B cell (primary cell): ENCODE data around the gene RBP3. TPM values are rescaled to one million over a fixed set of nuclear protein-coding genes. Genes with fewer than 3 reads are reported as not detected.

Experiments
- ATAC-seq: fragments of 200-7000 bp; cut with Tn5 transposase; one replicate; pipeline ENCODE4 v1.10.0; 2021; ENCODE audit warnings: low read depth, mild to moderate bottlenecking, moderate number of reproducible peaks, moderate library complexity
- CTCF ChIA-PET: fragments of 350-600 bp; sonication (Branson Sonifier 250); formaldehyde crosslinking; loops from one replicate; lab custom pipeline; 2021; ENCODE audit warnings: antibody characterized with exemption, inconsistent platforms; lab: Charles Lee
- POLR2A ChIA-PET: fragments of 350-600 bp; sonication (Branson Sonifier 250); formaldehyde crosslinking; loops from one replicate; lab custom pipeline; 2021; ENCODE audit warnings: antibody characterized with exemption; lab: Charles Lee
- DNase-seq: peaks from one replicate; pipeline ENCODE4 v3.0.0; 2013
- H2AFZ ChIP-seq: 2 replicates; pipeline ENCODE4 v1.6.1; 2012; ENCODE audit warnings: mild to moderate bottlenecking, low read depth, low read length; ENCODE audit not compliant: insufficient read depth, poor library complexity, severe bottlenecking
- H3K27ac ChIP-seq, 2 donors: 1 replicate in 1 of 2; 2 replicates in 1 of 2; pipeline ENCODE4 v1.5.1; 2012 to 2013; ENCODE audit warnings: low read length in 2 of 2, mild to moderate bottlenecking in 2 of 2, moderate library complexity in 1 of 2
- H3K27me3 ChIP-seq, 4 experiments: fragments of 200-600 bp in 1 of 4; sonication (generic) in 1 of 4; replicated peaks in 1 of 4; 1 replicate in 2 of 4; 2 replicates in 2 of 4; pipeline versions ENCODE4 v1.6.1 to v1.7.0; 2013 to 2016; ENCODE audit warnings: low read length in 3 of 4, mild to moderate bottlenecking in 2 of 4, mixed read lengths in 1 of 4, moderate library complexity in 1 of 4; ENCODE audit not compliant: insufficient read depth in 4 of 4, control insufficient read depth in 3 of 4; ENCODE audit errors: control extremely low read depth in 1 of 4
- H3K36me3 ChIP-seq, 2 experiments: replicated peaks in 1 of 2; 1 replicate in 1 of 2; 2 replicates in 1 of 2; pipeline versions ENCODE4 v1.6.1 to v1.7.1; 2013; ENCODE audit warnings: low read length in 1 of 2; ENCODE audit not compliant: insufficient read depth in 2 of 2, control insufficient read depth in 1 of 2; ENCODE audit errors: control extremely low read depth in 1 of 2, extremely low read depth in 1 of 2
- H3K4me1 ChIP-seq, 2 donors: fragments of 200-600 bp in 1 of 2; sonication (generic) in 1 of 2; 1 replicate in 1 of 2; 2 replicates in 1 of 2; pipeline versions ENCODE4 v1.5.1 to v1.6.1; 2013 to 2017; ENCODE audit warnings: low read length in 2 of 2; ENCODE audit not compliant: control insufficient read depth in 2 of 2, insufficient read depth in 2 of 2
- H3K4me2 ChIP-seq: replicated peaks from 2 replicates; pipeline ENCODE3; 2012; ENCODE audit warnings: mild to moderate bottlenecking, low read depth, low read length; ENCODE audit not compliant: poor library complexity, severe bottlenecking
- H3K4me3 ChIP-seq, 5 experiments: fragments of 200-600 bp in 1 of 5; sonication (generic) in 1 of 5; 1 replicate in 3 of 5; 2 replicates in 2 of 5; pipeline versions ENCODE4 v1.5.1 to v1.7.0; 2011 to 2016; ENCODE audit warnings: low read length in 4 of 5, mild to moderate bottlenecking in 4 of 5, low read depth in 2 of 5, control low read depth in 1 of 5, moderate library complexity in 1 of 5; ENCODE audit not compliant: insufficient read depth in 1 of 5; ENCODE audit errors: control extremely low read depth in 1 of 5, extremely low read depth in 1 of 5
- H3K79me2 ChIP-seq: fragments of 200-600 bp; sonication (generic); one replicate; pipeline ENCODE4 v1.6.0; 2016; ENCODE audit warnings: low read length; ENCODE audit not compliant: control insufficient read depth, insufficient read depth
- H3K9ac ChIP-seq: fragments of 200-600 bp; sonication (generic); 2 replicates; pipeline ENCODE4 v1.6.1; 2017; ENCODE audit warnings: mild to moderate bottlenecking, low read length, moderate library complexity
- H3K9me3 ChIP-seq, 3 donors: one replicate each; pipeline versions ENCODE4 v1.6.1 to v1.7.1; 2013; ENCODE audit warnings: low read length in 2 of 3; ENCODE audit not compliant: control insufficient read depth in 2 of 3, insufficient read depth in 1 of 3; ENCODE audit errors: control extremely low read depth in 1 of 3
- H4K20me1 ChIP-seq: 2 replicates; pipeline ENCODE4 v1.6.0; 2012; ENCODE audit warnings: mild to moderate bottlenecking, low read length; ENCODE audit not compliant: insufficient read depth, control insufficient read depth, poor library complexity, severe bottlenecking
- H3K27ac Mint-ChIP-seq: one replicate; pipeline ENCODE4 v1.8.0; 2021; ENCODE audit warnings: mixed read lengths
- H3K27me3 Mint-ChIP-seq: one replicate; pipeline ENCODE4 v1.8.0; 2021; ENCODE audit warnings: mixed read lengths
- H3K4me1 Mint-ChIP-seq: one replicate; pipeline ENCODE4 v1.8.0; 2021; ENCODE audit warnings: mixed read lengths
- H3K4me3 Mint-ChIP-seq: one replicate; pipeline ENCODE4 v1.8.0; 2021; ENCODE audit warnings: mixed read lengths
- H3K9me3 Mint-ChIP-seq: one replicate; pipeline ENCODE4 v1.8.0; 2022; ENCODE audit warnings: mixed read lengths; ENCODE audit not compliant: insufficient read depth
- EZH2 ChIP-seq: IDR thresholded peaks from 2 replicates; pipeline ENCODE4 v1.6.1; 2012; ENCODE audit warnings: borderline replicate concordance, low read depth, mild to moderate bottlenecking, moderate library complexity, low read length; ENCODE audit not compliant: insufficient read depth, poor library complexity, severe bottlenecking
- WGBS: methylation state at CpG from one replicate; pipeline ENCODE4 v1.1.5; 2013; ENCODE audit warnings: missing lambda C conversion rate; ENCODE audit not compliant: insufficient coverage; 5-methylcytosine and 5-hydroxymethylcytosine counted together
- intact Hi-C: fragments of 100-400 bp; cut with micrococcal nuclease; formaldehyde crosslinking; loops from one replicate; pipeline ENCODE4 v1.10.0; 2022
- polyA plus RNA-seq: library from polyadenylated mRNA; depleted of rRNA; stranded (reverse); fragments of >200 nt; gene quantifications from 2 replicates; pipeline ENCODE4 v1.2.3, GENCODE V29; 2012
- total RNA-seq, 2 donors: library from RNA; stranded (reverse); fragments of 120-200 nt in 1 of 2; gene quantifications; 1 replicate in 1 of 2; 2 replicates in 1 of 2; pipeline versions ENCODE4 v1.2.3 to v1.2.4, GENCODE V29; 2013 to 2022
- TF ChIP-seq, protein P1 (sequence below): fragments of 200-600 bp; IDR thresholded peaks from one replicate; pipeline ENCODE4 v1.8.0; 2022; ENCODE audit warnings: antibody characterized with exemption, mild to moderate bottlenecking

The RBP3 gene
- total and polyA plus RNA-seq, 2 donors (not counting 1 experiment from before 2014, with no cell fraction given) = not detected

DNA sequence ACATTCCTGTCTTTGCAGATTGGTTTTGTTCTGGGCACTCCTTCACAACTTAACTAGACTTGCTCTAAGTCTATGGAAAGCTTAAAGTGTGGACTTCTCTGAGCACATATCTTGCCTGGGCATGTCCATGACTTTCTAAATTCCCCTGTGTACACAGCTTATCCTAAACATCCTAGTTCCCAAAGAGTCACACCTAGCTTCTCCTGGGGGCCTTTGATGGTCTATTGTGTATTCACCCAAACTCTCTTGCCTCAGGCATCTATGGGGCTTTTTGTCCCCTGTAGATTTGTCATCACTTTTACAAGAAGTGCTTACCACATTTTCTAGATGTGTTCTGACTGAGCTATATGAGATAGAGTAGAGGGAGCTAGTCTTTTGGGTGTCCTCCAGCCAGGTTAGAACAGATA lies 48.2 kb downstream of the RBP3 start:
- POLR2A ChIA-PET = no interaction called here
- H3K27ac ChIP-seq = no peak overlapping the region

DNA sequence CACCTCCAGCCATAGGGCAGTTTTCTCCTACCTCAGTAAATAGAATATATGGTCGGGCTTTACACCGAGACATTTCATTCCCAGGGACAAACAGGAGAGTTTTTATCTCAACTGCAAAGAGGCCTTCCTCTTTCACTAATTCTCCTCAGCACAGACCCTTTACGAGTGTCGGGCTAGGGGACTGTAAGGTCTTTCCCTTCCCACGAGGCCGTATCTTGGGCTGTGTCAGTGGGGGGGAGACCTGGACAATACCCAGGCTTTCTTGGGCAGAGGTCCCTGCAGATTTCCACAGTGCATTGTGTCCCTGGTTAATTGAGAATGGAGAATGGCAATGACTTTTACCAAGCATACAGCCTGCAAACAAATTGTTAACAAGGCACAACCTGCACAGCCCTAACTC lies 49.1 kb downstream of the RBP3 start:
- no peaks in the 10 kb centered on the region for H3K9me3 Mint-ChIP-seq
- DNase-seq (no peak), ATAC-seq (no peak)
- ChIA-PET CTCF (no interaction called here), POLR2A (no interaction called here)
- TF ChIP-seq, protein P1, sequence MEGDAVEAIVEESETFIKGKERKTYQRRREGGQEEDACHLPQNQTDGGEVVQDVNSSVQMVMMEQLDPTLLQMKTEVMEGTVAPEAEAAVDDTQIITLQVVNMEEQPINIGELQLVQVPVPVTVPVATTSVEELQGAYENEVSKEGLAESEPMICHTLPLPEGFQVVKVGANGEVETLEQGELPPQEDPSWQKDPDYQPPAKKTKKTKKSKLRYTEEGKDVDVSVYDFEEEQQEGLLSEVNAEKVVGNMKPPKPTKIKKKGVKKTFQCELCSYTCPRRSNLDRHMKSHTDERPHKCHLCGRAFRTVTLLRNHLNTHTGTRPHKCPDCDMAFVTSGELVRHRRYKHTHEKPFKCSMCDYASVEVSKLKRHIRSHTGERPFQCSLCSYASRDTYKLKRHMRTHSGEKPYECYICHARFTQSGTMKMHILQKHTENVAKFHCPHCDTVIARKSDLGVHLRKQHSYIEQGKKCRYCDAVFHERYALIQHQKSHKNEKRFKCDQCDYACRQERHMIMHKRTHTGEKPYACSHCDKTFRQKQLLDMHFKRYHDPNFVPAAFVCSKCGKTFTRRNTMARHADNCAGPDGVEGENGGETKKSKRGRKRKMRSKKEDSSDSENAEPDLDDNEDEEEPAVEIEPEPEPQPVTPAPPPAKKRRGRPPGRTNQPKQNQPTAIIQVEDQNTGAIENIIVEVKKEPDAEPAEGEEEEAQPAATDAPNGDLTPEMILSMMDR = no peak
- no peak for TF ChIP-seq EZH2
- WGBS = no CpG with 5 or more reads among the region's 6 CpGs
- Histone ChIP-seq H3K4me1 (no peaks in the 10 kb centered on the region), H3K9me3 (no peaks in the 10 kb centered on the region), H3K36me3 (no peaks in the 10 kb centered on the region), H3K9ac (no peak overlapping the region), H2AFZ (no peak overlapping the region), H3K79me2 (no peaks in the 10 kb centered on the region), H4K20me1 (no peaks in the 10 kb centered on the region), H3K27me3 (peaks cover 0 to 5% (median 1%) of the 10 kb centered on the region in 4 experiments), H3K27ac (no peak overlapping the region), H3K4me3 (no peak overlapping the region), H3K4me2 (no peak overlapping the region)
- no peaks in the 10 kb centered on the region for H3K4me1 Mint-ChIP-seq
- H3K27ac Mint-ChIP-seq = no peak overlapping the region
- intact Hi-C loops = no loop called here
- peaks cover 53% of the 10 kb centered on the region for H3K27me3 Mint-ChIP-seq
- no peak overlapping the region for H3K4me3 Mint-ChIP-seq

More for the DNA sequence above, 48.2 kb downstream of the RBP3 start:
- TF ChIP-seq, protein P1 = no peak
- TF ChIP-seq EZH2 = no peak
- intact Hi-C loops = no loop called here
- H3K27me3 Mint-ChIP-seq = peaks cover 56% of the 10 kb centered on the region
- Histone ChIP-seq H3K79me2 (no peaks in the 10 kb centered on the region), H3K4me2 (no peak overlapping the region), H2AFZ (no peak overlapping the region), H3K9ac (no peak overlapping the region), H3K4me3 (no peak overlapping the region), H3K4me1 (no peaks in the 10 kb centered on the region), H3K9me3 (no peaks in the 10 kb centered on the region), H4K20me1 (no peaks in the 10 kb centered on the region), H3K27me3 (peaks cover 0 to 5% (median 1%) of the 10 kb centered on the region in 4 experiments), H3K36me3 (no peaks in the 10 kb centered on the region)
- no peaks in the 10 kb centered on the region for H3K4me1 Mint-ChIP-seq
- no peak overlapping the region for H3K4me3 Mint-ChIP-seq
- no peak overlapping the region for H3K27ac Mint-ChIP-seq
- ATAC-seq (no peak), DNase-seq (no peak)
- H3K9me3 Mint-ChIP-seq = no peaks in the 10 kb centered on the region
- CTCF ChIA-PET = interaction anchor here (0.6 kb wide), 1 partner anchor 349 kb away, joined by 3 read pairs; no protein-coding TSS in a partner anchor
